K562 (cell line): Measurements from ENCODE around the gene CD22. TPM values are rescaled to one million over a fixed set of nuclear protein-coding genes. Genes with fewer than 3 reads are reported as not detected.
A peak's percentile ranks its signal among the peaks of the same experiment; 100 is the strongest.

Experiments
- BACH1 ChIP-seq: fragments of 200-800 bp; sonication (Bioruptor generic); IDR thresholded peaks from 2 replicates; pipeline ENCODE4 v1.6.1; 2016; ENCODE audit warnings: missing genetic modification characterization, missing compliant biosample characterization
- E2F5 ChIP-seq: sonication (generic); formaldehyde crosslinking; IDR thresholded peaks from 2 replicates; pipeline ENCODE4 v1.8.0; 2022; ENCODE audit warnings: mild to moderate bottlenecking, missing genetic modification reagents
- E4F1 ChIP-seq: fragments of 250-450 bp; sonication (Bioruptor Pico); IDR thresholded peaks from 2 replicates; pipeline ENCODE4 v1.5.0; 2021; ENCODE audit warnings: mild to moderate bottlenecking, borderline replicate concordance
- FOXK1 ChIP-seq: sonication (generic); formaldehyde crosslinking; IDR thresholded peaks from 2 replicates; pipeline ENCODE4 v1.8.0; 2022; ENCODE audit warnings: missing genetic modification reagents, mild to moderate bottlenecking, borderline replicate concordance
- FOXP1 ChIP-seq: sonication (generic); formaldehyde crosslinking; IDR thresholded peaks from 2 replicates; pipeline ENCODE4 v1.8.0; 2022; ENCODE audit warnings: mild to moderate bottlenecking, missing genetic modification reagents
- GATA2 ChIP-seq: sonication (generic); formaldehyde crosslinking; IDR thresholded peaks from 2 replicates; pipeline ENCODE4 v1.4.0; 2020; ENCODE audit warnings: mild to moderate bottlenecking, missing genetic modification reagents
- IRF2 ChIP-seq: sonication (generic); formaldehyde crosslinking; IDR thresholded peaks from 2 replicates; pipeline ENCODE4 v1.8.1; 2022; ENCODE audit warnings: mild to moderate bottlenecking, missing genetic modification reagents
- LCOR ChIP-seq: sonication (generic); formaldehyde crosslinking; IDR thresholded peaks from 2 replicates; pipeline ENCODE4 v1.8.0; 2022; ENCODE audit warnings: mild to moderate bottlenecking, missing genetic modification reagents
- MCM2 ChIP-seq: fragments of 450-650 bp; IDR thresholded peaks from 2 replicates; pipeline ENCODE4 v1.6.1; 2017; ENCODE audit warnings: low read depth, mild to moderate bottlenecking
- NFE2L1 ChIP-seq: fragments of 450-650 bp; IDR thresholded peaks from 2 replicates; pipeline ENCODE4 v1.6.1; 2016; ENCODE audit warnings: missing genetic modification characterization, low read depth, mild to moderate bottlenecking, missing compliant biosample characterization, moderate library complexity, borderline replicate concordance
- NR1H2 ChIP-seq: sonication (generic); formaldehyde crosslinking; IDR thresholded peaks from 2 replicates; pipeline ENCODE4 v1.4.0; 2020; ENCODE audit warnings: mild to moderate bottlenecking, missing genetic modification reagents
- PTTG1 ChIP-seq: fragments of 450-650 bp; IDR thresholded peaks from 2 replicates; pipeline ENCODE4 v1.6.1; 2016; ENCODE audit warnings: low read depth, mild to moderate bottlenecking, missing genetic modification characterization, missing compliant biosample characterization
- SRSF3 ChIP-seq: fragments of 200-400 bp; formaldehyde crosslinking; IDR thresholded peaks from 2 replicates; pipeline ENCODE4 v1.6.1; 2016; ENCODE audit warnings: mild to moderate bottlenecking, low read length, moderate library complexity; ENCODE audit not compliant: insufficient read depth
- SUPT5H ChIP-seq: fragments of 450-650 bp; IDR thresholded peaks from 2 replicates; pipeline ENCODE4 v1.6.1; 2016
- TAF7 ChIP-seq: fragments of 450-650 bp; IDR thresholded peaks from 2 replicates; pipeline ENCODE4 v1.6.1; 2016; ENCODE audit warnings: missing genetic modification characterization, missing compliant biosample characterization
- TCF7 ChIP-seq: sonication (generic); IDR thresholded peaks from 2 replicates; pipeline ENCODE4 v1.6.1; 2016; ENCODE audit warnings: antibody characterized with exemption, borderline replicate concordance
- THRAP3 ChIP-seq: fragments of 450-650 bp; IDR thresholded peaks from 2 replicates; pipeline ENCODE4 v1.6.1; 2016; ENCODE audit warnings: mild to moderate bottlenecking, inconsistent platforms, borderline replicate concordance
- ZEB2 ChIP-seq: fragments of 450-650 bp; IDR thresholded peaks from 2 replicates; pipeline ENCODE4 v1.6.1; 2016
- ZNF124 ChIP-seq: sonication (generic); formaldehyde crosslinking; IDR thresholded peaks from 2 replicates; pipeline ENCODE4 v1.8.1; 2022; ENCODE audit warnings: missing genetic modification reagents
- ZNF311 ChIP-seq: fragments of 250-450 bp; sonication (Bioruptor Pico); IDR thresholded peaks from 2 replicates; pipeline ENCODE4 v1.4.0; 2020; ENCODE audit warnings: mild to moderate bottlenecking, moderate library complexity
- ZNF609 ChIP-seq: sonication (generic); formaldehyde crosslinking; IDR thresholded peaks from 2 replicates; pipeline ENCODE4 v1.8.1; 2023; ENCODE audit warnings: missing genetic modification reagents, mild to moderate bottlenecking, borderline replicate concordance
- ZNF668 ChIP-seq: fragments of 250-450 bp; sonication (Bioruptor Pico); IDR thresholded peaks from 2 replicates; pipeline ENCODE4 v1.8.0; 2022; ENCODE audit warnings: mild to moderate bottlenecking, inconsistent platforms
- polyA plus RNA-seq, 8 experiments: library from polyadenylated mRNA; depleted of rRNA in 4 of 8; stranded (reverse) in 5 of 8; unstranded in 3 of 8; fragments of >200 nt; fragmentation: Nextera tagmentation in 2 of 8; fragmentation: Illumina TruSeq in 1 of 8; extraction: Ambion mirVana in 2 of 8; extraction: Trizol in 1 of 8; gene quantifications; 2 replicates each; pipeline versions ENCODE4 v1.2.1 to v1.2.3, GENCODE V29; 2011 to 2014; ENCODE audit warnings: inconsistent platforms in 1 of 8, missing spikeins in 1 of 8
- total RNA-seq, 7 experiments: library from RNA; depleted of rRNA in 6 of 7; stranded (reverse); fragments of >200 nt in 6 of 7; fragmentation: Illumina TruSeq in 2 of 7; extraction: Trizol in 2 of 7; gene quantifications; 2 replicates each; pipeline versions ENCODE4 v1.2.1 to v1.2.3, GENCODE V29; 2011 to 2021; ENCODE audit warnings: low replicate concordance in 1 of 7

CD22 gene
- total and polyA plus RNA-seq, 9 of the 15 experiments (the other 6 are each of a cell fraction or from before 2014, with no cell fraction given): 0.29 to 5.0 (median 3.5) TPM

GRCh38 chr19:35309481-35310279 lies 19.3 kb upstream of the CD22 start (continued):
- TF ChIP-seq BACH1 (tag) (0 out of 2 replicates have a peak, but pooled peaks have one; percentile 64), SUPT5H (0 out of 2 replicates have a peak, but pooled peaks have one; percentile 39), NR1H2 (CRISPR knock-in tag) (no peak), SRSF3 (no peak), ZNF124 (CRISPR knock-in tag) (no peak), FOXK1 (CRISPR knock-in tag) (no peak), TAF7 (tag) (no peak; the same call in 1 of the 2 replicates), IRF2 (CRISPR knock-in tag) (0 out of 2 replicates have a peak, but pooled peaks have one; percentile 14), E2F5 (no peak), THRAP3 (no peak), LCOR (CRISPR knock-in tag) (no peak), PTTG1 (tag) (no peak; the same call in 1 of the 2 replicates), FOXP1 (CRISPR knock-in tag) (no peak), NFE2L1 (tag) (no peak), ZNF668 (CRISPR knock-in tag) (peak; percentile 88), GATA2 (CRISPR knock-in tag) (no peak), TCF7 (no peak), ZNF609 (CRISPR knock-in tag) (no peak), ZNF311 (no peak), MCM2 (no peak), E4F1 (no peak), ZEB2 (no peak)
